Measurements from ENCODE around the gene AUTS2.

DNA sequence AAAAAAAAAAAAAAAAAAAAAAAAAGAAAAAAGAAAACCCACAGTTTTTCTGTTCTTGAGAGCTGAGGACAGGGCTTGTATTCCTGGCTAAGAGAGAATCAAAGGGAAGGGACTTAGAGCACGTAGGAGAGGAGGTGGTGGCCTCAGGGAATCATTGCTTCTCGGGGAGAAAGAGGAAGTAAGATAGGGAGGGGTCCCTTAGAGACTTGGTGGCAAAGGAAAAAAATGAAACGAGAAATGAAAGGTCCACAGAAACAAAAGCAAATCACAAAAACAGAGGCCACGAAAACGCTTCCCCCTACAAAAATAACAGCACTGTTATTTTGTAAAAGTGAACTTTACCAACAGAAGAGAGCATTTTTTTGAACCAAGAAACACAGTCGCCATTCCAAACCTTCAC is 1210.6 kb downstream of the AUTS2 start:
- TF ChIP-seq RNF2 (IDR thresholded peaks at IDR 0.05) (no peak), POLR2AphosphoS5 (IDR thresholded peaks at IDR 0.05; ENCODE audit: control insufficient read depth, insufficient read depth, low read depth, low read length) (no peak), NFIX (CRISPR knock-in tag; IDR thresholded peaks at IDR 0.05; ENCODE audit: low read depth) (no peak)
